Nephron progenitor cell (in vitro differentiated cells): ENCODE results near the gene OR4A16.

Experiments
- DNase-seq: peaks from one replicate; pipeline ENCODE4 v3.0.0; 2021
- H3K27ac Mint-ChIP-seq: 2 replicates; pipeline ENCODE4 v1.8.0; 2021; ENCODE audit warnings: mild to moderate bottlenecking, moderate library complexity, mixed read lengths
- H3K27me3 Mint-ChIP-seq: 2 replicates; pipeline ENCODE4 v1.8.0; 2021; ENCODE audit warnings: mild to moderate bottlenecking, low read depth, mixed read lengths; ENCODE audit not compliant: poor library complexity
- H3K36me3 Mint-ChIP-seq: 2 replicates; pipeline ENCODE4 v1.8.0; 2021; ENCODE audit warnings: low read depth, mixed read lengths
- H3K4me1 Mint-ChIP-seq: 2 replicates; pipeline ENCODE4 v1.8.0; 2021; ENCODE audit warnings: mixed read lengths
- H3K4me3 Mint-ChIP-seq: 2 replicates; pipeline ENCODE4 v1.8.0; 2021; ENCODE audit warnings: mild to moderate bottlenecking, moderate library complexity, mixed read lengths
- H3K9me3 Mint-ChIP-seq: 2 replicates; pipeline ENCODE4 v1.8.0; 2021; ENCODE audit warnings: mild to moderate bottlenecking, moderate library complexity, mixed read lengths
- CTCF ChIP-seq: fragments of 200-600 bp; sonication (generic); IDR thresholded peaks from 2 replicates; pipeline ENCODE4 v1.5.0; 2021; ENCODE audit warnings: antibody characterized with exemption

OR4A16 gene

GRCh38 chr11:55342901-55343300 is at the start of gene OR4A16:
OR4A16 (plus strand) TSS chr11:55343201; CDS start chr11:55343201, 0 bp downstream.
- TF ChIP-seq CTCF = no peak

GRCh38 chr11:55324500-55324899 is 18.5 kb upstream of the OR4A16 start:
- Mint-ChIP-seq H3K4me3 (no peak overlapping the region), H3K9me3 (peaks cover 82% of the 10 kb centered on the region), H3K36me3 (no peaks in the 10 kb centered on the region)

More at GRCh38 chr11:55342901-55343300, at the start of gene OR4A16:
- no peaks in the 10 kb centered on the region for H3K27me3 Mint-ChIP-seq
- peaks cover 64% of the 10 kb centered on the region for H3K9me3 Mint-ChIP-seq
- no peak for DNase-seq
- no peak within 1 kb of the TSS for H3K4me3 Mint-ChIP-seq
- no peaks in the 10 kb centered on the region for H3K4me1 Mint-ChIP-seq
- no peaks in the 10 kb centered on the region for H3K36me3 Mint-ChIP-seq
- H3K27ac Mint-ChIP-seq = no peak within 1 kb of the TSS

GRCh38 chr11:55345306-55345705 is 2.3 kb downstream of the OR4A16 start:
- H3K36me3 Mint-ChIP-seq = no peaks in the 10 kb centered on the region
- no peak for DNase-seq
- no peaks in the 10 kb centered on the region for H3K27me3 Mint-ChIP-seq
- H3K4me3 Mint-ChIP-seq = no peak overlapping the region
- H3K4me1 Mint-ChIP-seq = no peaks in the 10 kb centered on the region
- H3K9me3 Mint-ChIP-seq = peaks cover 63% of the 10 kb centered on the region
- no peak overlapping the region for H3K27ac Mint-ChIP-seq
- no peak for TF ChIP-seq CTCF

More at GRCh38 chr11:55324500-55324899, 18.5 kb upstream of the OR4A16 start:
- Mint-ChIP-seq H3K27ac (no peak overlapping the region), H3K27me3 (peaks cover 3% of the 10 kb centered on the region), H3K4me1 (no peaks in the 10 kb centered on the region)
- DNase-seq = no peak
- TF ChIP-seq CTCF = no peak

GRCh38 chr11:55349032-55349431 is 6.0 kb downstream of the OR4A16 start:
- no peak for DNase-seq
- Mint-ChIP-seq H3K4me3 (no peak overlapping the region), H3K4me1 (no peaks in the 10 kb centered on the region), H3K36me3 (no peaks in the 10 kb centered on the region), H3K27ac (no peak overlapping the region), H3K9me3 (peaks cover 59% of the 10 kb centered on the region), H3K27me3 (no peaks in the 10 kb centered on the region)
- no peak for TF ChIP-seq CTCF

GRCh38 chr11:55357560-55358184 is 14.7 kb downstream of the OR4A16 start:
- H3K27ac Mint-ChIP-seq = no peak overlapping the region
- H3K4me3 Mint-ChIP-seq = no peak overlapping the region
- H3K9me3 Mint-ChIP-seq = peaks cover 87% of the 10 kb centered on the region
- H3K4me1 Mint-ChIP-seq = no peaks in the 10 kb centered on the region
- H3K36me3 Mint-ChIP-seq = no peaks in the 10 kb centered on the region
- no peak for DNase-seq
- no peaks in the 10 kb centered on the region for H3K27me3 Mint-ChIP-seq
- no peak for TF ChIP-seq CTCF

- no peak for TF ChIP-seq CTCF
- H3K4me3 Mint-ChIP-seq = no peak within 1 kb of the TSS
- H3K27me3 Mint-ChIP-seq = peaks cover 4% of the 10 kb centered on the region
- no peaks in the 10 kb centered on the region for H3K36me3 Mint-ChIP-seq
- no peak within 1 kb of the TSS for H3K27ac Mint-ChIP-seq
- H3K4me1 Mint-ChIP-seq = no peaks in the 10 kb centered on the region
- DNase-seq = no peak
- peaks cover 72% of the 10 kb centered on the region for H3K9me3 Mint-ChIP-seq
Observed at GRCh38 chr11:55367674-55368073, 24.7 kb downstream of the OR4A16 start, which contains the start of gene OR4A15. OR4A15 (plus strand) TSS chr11:55367974; CDS start chr11:55367974, 0 bp downstream.
